SK-N-SH treated with all-trans-retinoic acid at 6 μM for 48 hours (cell line): ENCODE measurements around the gene TMEM192.

Experiments used
- OSR1 ChIP-seq: fragments of 250-450 bp; sonication (Bioruptor Pico); IDR thresholded peaks from 2 replicates; pipeline ENCODE4 v1.8.0; 2022; ENCODE audit warnings: moderate library complexity, mild to moderate bottlenecking, inconsistent platforms
- SNAI2 ChIP-seq: fragments of 250-450 bp; sonication (Bioruptor Pico); IDR thresholded peaks from 2 replicates; pipeline ENCODE4 v1.5.0; 2020; ENCODE audit warnings: mild to moderate bottlenecking, moderate library complexity
- TCF4 ChIP-seq: fragments of 250-450 bp; sonication (Bioruptor Pico); IDR thresholded peaks from 2 replicates; pipeline ENCODE4 v1.8.0; 2021; ENCODE audit warnings: mild to moderate bottlenecking, moderate library complexity, borderline replicate concordance
- ZFP3 ChIP-seq: fragments of 250-450 bp; sonication (Bioruptor Pico); IDR thresholded peaks from 2 replicates; pipeline ENCODE4 v1.5.0; 2020; ENCODE audit warnings: mild to moderate bottlenecking, moderate library complexity
- ZFP30 ChIP-seq: fragments of 450-650 bp; formaldehyde crosslinking; IDR thresholded peaks from 2 replicates; pipeline ENCODE4 v1.5.0; 2022; ENCODE audit warnings: mild to moderate bottlenecking, moderate library complexity
- TF ChIP-seq, protein P1 (sequence below): fragments of 250-450 bp; sonication (Bioruptor Pico); IDR thresholded peaks from 2 replicates; pipeline ENCODE4 v1.8.0; 2021; ENCODE audit warnings: low read depth, mild to moderate bottlenecking, moderate library complexity, borderline replicate concordance
- TF ChIP-seq, protein P2 (sequence below): fragments of 250-450 bp; sonication (Bioruptor Pico); IDR thresholded peaks from 2 replicates; pipeline ENCODE4 v1.5.1; 2021; ENCODE audit warnings: mild to moderate bottlenecking, moderate library complexity
- TF ChIP-seq, protein P3 (sequence below): fragments of 250-450 bp; sonication (Bioruptor Pico); IDR thresholded peaks from 2 replicates; pipeline ENCODE4 v1.5.1; 2020; ENCODE audit warnings: low read depth, mild to moderate bottlenecking, moderate library complexity

DNA sequence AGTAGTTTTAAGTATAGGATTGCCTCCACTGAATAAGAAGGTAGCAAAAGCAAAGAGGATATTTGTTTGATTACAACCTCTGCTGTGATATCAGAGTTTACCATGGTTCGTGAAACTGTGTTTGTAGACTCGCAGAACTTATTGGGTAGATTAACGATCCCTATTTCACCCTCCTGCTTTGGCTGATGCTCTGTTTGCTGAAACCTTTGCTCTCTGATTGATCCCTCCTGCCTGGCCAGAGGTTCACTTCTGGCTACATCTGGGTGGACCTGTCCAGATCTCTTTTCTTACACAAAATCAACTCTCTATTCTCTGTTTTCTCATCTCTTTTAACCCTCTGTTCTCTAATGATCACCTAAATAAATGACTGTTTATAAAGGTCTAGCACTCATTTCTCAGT lies 37.9 kb upstream of the TMEM192 start:
- TF ChIP-seq, protein P1, sequence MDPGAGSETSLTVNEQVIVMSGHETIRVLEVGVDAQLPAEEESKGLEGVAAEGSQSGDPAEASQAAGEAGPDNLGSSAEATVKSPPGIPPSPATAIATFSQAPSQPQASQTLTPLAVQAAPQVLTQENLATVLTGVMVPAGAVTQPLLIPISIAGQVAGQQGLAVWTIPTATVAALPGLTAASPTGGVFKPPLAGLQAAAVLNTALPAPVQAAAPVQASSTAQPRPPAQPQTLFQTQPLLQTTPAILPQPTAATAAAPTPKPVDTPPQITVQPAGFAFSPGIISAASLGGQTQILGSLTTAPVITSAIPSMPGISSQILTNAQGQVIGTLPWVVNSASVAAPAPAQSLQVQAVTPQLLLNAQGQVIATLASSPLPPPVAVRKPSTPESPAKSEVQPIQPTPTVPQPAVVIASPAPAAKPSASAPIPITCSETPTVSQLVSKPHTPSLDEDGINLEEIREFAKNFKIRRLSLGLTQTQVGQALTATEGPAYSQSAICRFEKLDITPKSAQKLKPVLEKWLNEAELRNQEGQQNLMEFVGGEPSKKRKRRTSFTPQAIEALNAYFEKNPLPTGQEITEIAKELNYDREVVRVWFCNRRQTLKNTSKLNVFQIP = no peak
- TF ChIP-seq OSR1 (CRISPR knock-in tag) = no peak
- TF ChIP-seq ZFP3 (CRISPR knock-in tag) = no peak
- TF ChIP-seq, protein P2, sequence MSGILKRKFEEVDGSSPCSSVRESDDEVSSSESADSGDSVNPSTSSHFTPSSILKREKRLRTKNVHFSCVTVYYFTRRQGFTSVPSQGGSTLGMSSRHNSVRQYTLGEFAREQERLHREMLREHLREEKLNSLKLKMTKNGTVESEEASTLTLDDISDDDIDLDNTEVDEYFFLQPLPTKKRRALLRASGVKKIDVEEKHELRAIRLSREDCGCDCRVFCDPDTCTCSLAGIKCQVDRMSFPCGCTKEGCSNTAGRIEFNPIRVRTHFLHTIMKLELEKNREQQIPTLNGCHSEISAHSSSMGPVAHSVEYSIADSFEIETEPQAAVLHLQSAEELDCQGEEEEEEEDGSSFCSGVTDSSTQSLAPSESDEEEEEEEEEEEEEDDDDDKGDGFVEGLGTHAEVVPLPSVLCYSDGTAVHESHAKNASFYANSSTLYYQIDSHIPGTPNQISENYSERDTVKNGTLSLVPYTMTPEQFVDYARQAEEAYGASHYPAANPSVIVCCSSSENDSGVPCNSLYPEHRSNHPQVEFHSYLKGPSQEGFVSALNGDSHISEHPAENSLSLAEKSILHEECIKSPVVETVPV (CRISPR knock-in tag) = no peak
- TF ChIP-seq, protein P3, sequence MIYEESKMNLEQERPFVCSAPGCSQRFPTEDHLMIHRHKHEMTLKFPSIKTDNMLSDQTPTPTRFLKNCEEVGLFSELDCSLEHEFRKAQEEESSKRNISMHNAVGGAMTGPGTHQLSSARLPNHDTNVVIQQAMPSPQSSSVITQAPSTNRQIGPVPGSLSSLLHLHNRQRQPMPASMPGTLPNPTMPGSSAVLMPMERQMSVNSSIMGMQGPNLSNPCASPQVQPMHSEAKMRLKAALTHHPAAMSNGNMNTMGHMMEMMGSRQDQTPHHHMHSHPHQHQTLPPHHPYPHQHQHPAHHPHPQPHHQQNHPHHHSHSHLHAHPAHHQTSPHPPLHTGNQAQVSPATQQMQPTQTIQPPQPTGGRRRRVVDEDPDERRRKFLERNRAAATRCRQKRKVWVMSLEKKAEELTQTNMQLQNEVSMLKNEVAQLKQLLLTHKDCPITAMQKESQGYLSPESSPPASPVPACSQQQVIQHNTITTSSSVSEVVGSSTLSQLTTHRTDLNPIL = no peak
- no peak for TF ChIP-seq SNAI2 (CRISPR knock-in tag)
- TF ChIP-seq ZFP30 = no peak
- TF ChIP-seq TCF4 (CRISPR knock-in tag) = no peak
